Measurements from ENCODE around the gene SCLY. TPM values are rescaled to one million over a fixed set of nuclear protein-coding genes. Genes with fewer than 3 reads are reported as not detected.

Gene SCLY
- total and polyA plus RNA-seq, 4 donors = 13.9 to 27.0 (median 19.3) TPM

DNA sequence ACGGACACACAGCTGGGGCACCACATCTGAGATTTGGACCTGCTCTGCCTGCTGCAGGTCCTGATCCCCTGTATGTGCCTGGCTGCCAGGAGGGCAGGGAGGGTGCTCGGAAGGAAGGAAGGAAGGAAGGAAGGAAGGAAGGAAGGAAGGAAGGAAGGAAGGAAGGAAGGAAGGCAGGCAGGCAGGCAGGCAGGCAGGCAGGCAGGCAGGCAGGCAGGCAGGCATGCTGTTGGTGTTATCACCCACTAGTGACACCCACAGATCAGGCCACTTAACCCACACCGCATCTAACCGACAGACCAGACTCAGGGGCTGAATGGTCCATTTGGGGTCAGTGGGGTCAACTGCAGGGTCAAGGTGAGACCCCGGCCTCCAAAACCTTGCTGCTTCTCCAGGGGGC lies 83.5 kb downstream of the SCLY start:
- Histone ChIP-seq H3K36me3 (ENCODE audit: control insufficient read depth, insufficient read depth, low read length) (peaks cover 3% of the 10 kb centered on the region), H3K27me3 (ENCODE audit: control insufficient read depth, insufficient read depth, low read length) (no peaks in the 10 kb centered on the region), H3K4me3 (ENCODE audit: low read depth, low read length) (no peak overlapping the region), H3K27ac (ENCODE audit: low read depth, low read length) (no peak overlapping the region), H3K4me1 (ENCODE audit: control insufficient read depth, insufficient read depth, low read length) (peaks cover 6% of the 10 kb centered on the region), H3K9me3 (ENCODE audit: control insufficient read depth, insufficient read depth, low read length) (no peaks in the 10 kb centered on the region)
- WGBS (ENCODE audit: insufficient coverage) = 90% methylated on average over 3 of the region's 5 CpGs
- DNase-seq (ENCODE audit: low read depth in 4 of 6, low spot score in 6 of 6) = no peak

DNA sequence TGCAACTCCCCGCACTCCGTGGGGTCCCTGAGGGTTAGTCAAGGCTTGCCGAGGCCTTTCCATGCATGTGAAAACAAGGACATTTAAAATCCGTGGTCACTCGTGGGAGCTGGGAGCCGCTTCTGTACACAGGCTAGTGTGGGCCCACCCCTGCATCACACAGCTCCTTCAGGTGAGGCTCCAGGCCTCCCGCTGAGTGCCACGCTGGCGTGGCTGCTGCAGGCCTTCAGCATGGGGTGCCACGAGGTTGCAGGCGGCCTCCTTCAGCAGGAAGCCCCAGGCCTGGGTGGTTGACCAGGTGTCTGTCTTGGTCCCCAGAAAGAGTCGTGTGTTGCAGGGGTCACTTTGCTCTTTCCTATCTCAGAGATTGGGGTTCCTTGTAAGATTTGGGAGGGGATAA lies 84.2 kb downstream of the SCLY start:
- Histone ChIP-seq H3K27me3 (ENCODE audit: control insufficient read depth, insufficient read depth, low read length) (no peaks in the 10 kb centered on the region), H3K9me3 (ENCODE audit: control insufficient read depth, insufficient read depth, low read length) (no peaks in the 10 kb centered on the region), H3K4me1 (ENCODE audit: control insufficient read depth, insufficient read depth, low read length) (peaks cover 6% of the 10 kb centered on the region), H3K27ac (ENCODE audit: low read depth, low read length) (no peak overlapping the region), H3K36me3 (ENCODE audit: control insufficient read depth, insufficient read depth, low read length) (peaks cover 3% of the 10 kb centered on the region), H3K4me3 (ENCODE audit: low read depth, low read length) (no peak overlapping the region)
- DNase-seq (ENCODE audit: low read depth in 4 of 6, low spot score in 6 of 6) = no peak
- 88% methylated on average over 11 of the region's 12 CpGs for WGBS (ENCODE audit: insufficient coverage)

DNA sequence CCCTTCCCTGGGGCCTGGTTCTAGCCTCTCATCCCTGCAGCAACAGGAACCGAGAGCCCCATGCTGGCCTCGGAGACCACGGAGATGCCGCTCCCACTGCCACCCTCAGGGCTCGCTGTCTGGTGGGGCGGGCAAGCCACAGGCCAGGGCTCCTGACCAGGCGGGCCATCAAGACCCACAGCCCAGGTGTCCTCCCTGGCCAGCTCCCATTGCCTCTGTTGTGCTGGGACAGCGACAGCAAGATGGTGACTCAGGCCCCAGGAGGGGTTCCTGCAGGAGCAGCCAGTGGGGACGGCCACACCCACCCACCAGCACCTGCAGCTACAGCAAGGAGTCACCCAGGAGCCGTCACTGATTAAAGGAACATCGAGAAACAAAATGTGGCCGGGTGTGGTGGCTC lies 85.0 kb downstream of the SCLY start:
- DNase-seq (ENCODE audit: low read depth in 4 of 6, low spot score in 6 of 6) = no peak
- Histone ChIP-seq H3K9me3 (ENCODE audit: control insufficient read depth, insufficient read depth, low read length) (no peaks in the 10 kb centered on the region), H3K36me3 (ENCODE audit: control insufficient read depth, insufficient read depth, low read length) (peaks cover 1% of the 10 kb centered on the region), H3K4me1 (ENCODE audit: control insufficient read depth, insufficient read depth, low read length) (peaks cover 6% of the 10 kb centered on the region), H3K27ac (ENCODE audit: low read depth, low read length) (no peak overlapping the region), H3K4me3 (ENCODE audit: low read depth, low read length) (no peak overlapping the region), H3K27me3 (ENCODE audit: control insufficient read depth, insufficient read depth, low read length) (no peaks in the 10 kb centered on the region)
- WGBS (ENCODE audit: insufficient coverage) = 81% methylated on average over 12 of the region's 12 CpGs

DNA sequence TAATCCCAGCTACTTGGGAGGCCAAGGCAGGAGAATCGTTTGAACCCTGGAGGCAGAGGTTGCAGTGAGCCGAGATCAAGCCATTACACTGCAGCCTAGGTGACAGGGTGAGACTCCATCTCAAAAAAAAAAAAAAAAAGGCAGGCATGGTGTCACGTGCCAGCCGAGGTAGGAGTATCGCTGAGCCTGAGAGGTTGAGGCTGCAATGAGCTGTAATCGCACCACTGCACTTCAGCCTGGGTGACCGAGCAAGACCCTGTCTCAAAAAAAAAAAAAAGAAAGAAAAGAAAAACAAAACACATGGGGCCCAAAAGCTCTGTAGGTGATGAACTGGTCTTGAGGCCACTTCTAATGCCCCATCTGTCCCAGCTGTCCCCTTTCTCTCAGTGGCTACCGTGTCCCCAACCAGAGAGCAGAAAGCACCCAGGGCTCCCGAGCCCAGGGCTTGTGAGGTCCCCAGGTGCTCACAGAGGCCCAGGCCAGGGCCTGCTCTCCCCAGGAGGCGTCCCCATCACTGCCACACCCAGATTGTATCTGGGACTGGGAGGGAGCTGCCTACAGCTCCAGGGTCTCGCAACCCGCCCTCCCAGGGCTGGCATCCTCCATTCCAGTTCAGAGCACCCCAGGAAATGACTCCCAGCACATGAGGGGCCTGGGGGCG lies 86.2 kb downstream of the SCLY start:
- Histone ChIP-seq H3K9me3 (ENCODE audit: control insufficient read depth, insufficient read depth, low read length) (no peaks in the 10 kb centered on the region), H3K27me3 (ENCODE audit: control insufficient read depth, insufficient read depth, low read length) (no peaks in the 10 kb centered on the region), H3K4me1 (ENCODE audit: control insufficient read depth, insufficient read depth, low read length) (peaks cover 6% of the 10 kb centered on the region), H3K27ac (ENCODE audit: low read depth, low read length) (no peak overlapping the region), H3K36me3 (ENCODE audit: control insufficient read depth, insufficient read depth, low read length) (no peaks in the 10 kb centered on the region), H3K4me3 (ENCODE audit: low read depth, low read length) (no peak overlapping the region)
- WGBS (ENCODE audit: insufficient coverage) = 88% methylated on average over 9 of the region's 13 CpGs
- DNase-seq (ENCODE audit: low read depth in 4 of 6, low spot score in 6 of 6) = no peak

DNA sequence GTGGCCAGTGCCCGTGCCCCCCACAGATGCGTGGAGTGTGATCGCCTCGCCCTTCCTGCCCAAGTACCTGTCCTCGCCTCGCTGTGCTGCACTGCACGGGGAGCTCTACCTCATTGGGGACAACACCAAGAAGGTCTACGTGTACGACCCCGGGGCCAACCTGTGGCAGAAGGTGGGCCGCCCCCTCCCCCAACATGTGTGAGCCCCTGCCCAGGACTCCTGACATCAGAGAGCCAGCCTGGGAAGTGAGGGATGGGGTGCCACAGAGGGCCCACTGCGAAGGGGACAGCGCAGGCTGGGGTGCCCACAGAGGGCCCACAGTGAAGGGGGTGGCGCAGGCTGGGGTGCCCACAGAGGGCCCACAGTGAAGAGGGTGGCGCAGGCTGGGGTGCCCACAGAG lies 88.2 kb downstream of the SCLY start:
- WGBS (ENCODE audit: insufficient coverage) = 97% methylated on average over 14 of the region's 15 CpGs
- Histone ChIP-seq H3K4me3 (ENCODE audit: low read depth, low read length) (no peak overlapping the region), H3K27me3 (ENCODE audit: control insufficient read depth, insufficient read depth, low read length) (no peaks in the 10 kb centered on the region), H3K9me3 (ENCODE audit: control insufficient read depth, insufficient read depth, low read length) (no peaks in the 10 kb centered on the region), H3K4me1 (ENCODE audit: control insufficient read depth, insufficient read depth, low read length) (no peaks in the 10 kb centered on the region), H3K36me3 (ENCODE audit: control insufficient read depth, insufficient read depth, low read length) (no peaks in the 10 kb centered on the region), H3K27ac (ENCODE audit: low read depth, low read length) (no peak overlapping the region)
- DNase-seq (ENCODE audit: low read depth in 4 of 6, low spot score in 6 of 6) = no peak

Small RNA genes within 50 kb of the gene (small RNA-seq; reads per million reads assigned to genes)
- gene RNU6-1333P (ENCODE audit: low replicate concordance) = not detected

Other genes starting within 250 kb of the SCLY start
- 100 to 1,000 TPM in 1 of 2 donors, 10 to 100 TPM in 1; 36.6 to 115 TPM for gene RAMP1, start 201.4 kb upstream of the SCLY start, total RNA-seq
- gene RAMP1, start 201.4 kb upstream of the SCLY start, polyA plus RNA-seq (ENCODE audit: insufficient read length in 2 of 2) = 100 to 1,000 TPM; 126 to 131 TPM
- 10 to 100 TPM; 52.5 to 56.0 TPM for gene UBE2F, start 94.0 kb upstream of the SCLY start, total RNA-seq
- 10 to 100 TPM; 71.6 to 80.2 TPM for gene UBE2F, start 94.0 kb upstream of the SCLY start, polyA plus RNA-seq (ENCODE audit: insufficient read length in 2 of 2)
- 1 to 10 TPM in 1 of 2 donors, under 1 TPM in 1; 0.50 to 4.3 TPM for gene ESPNL, start 39.3 kb downstream of the SCLY start, total RNA-seq
- gene ESPNL, start 39.3 kb downstream of the SCLY start, polyA plus RNA-seq (ENCODE audit: insufficient read length in 2 of 2) = under 1 TPM; 0.43 to 0.90 TPM
- gene KLHL30, start 77.7 kb downstream of the SCLY start, total RNA-seq = under 1 TPM; 0.10 to 0.28 TPM
- gene KLHL30, start 77.7 kb downstream of the SCLY start, polyA plus RNA-seq (ENCODE audit: insufficient read length in 2 of 2) = under 1 TPM; 0.13 to 0.14 TPM
- gene ERFE, start 98.0 kb downstream of the SCLY start, total RNA-seq = 1 to 10 TPM in 1 of 2 donors, under 1 TPM in 1; 0.79 to 1.8 TPM
- 1 to 10 TPM; 2.4 to 2.9 TPM for gene ERFE, start 98.0 kb downstream of the SCLY start, polyA plus RNA-seq (ENCODE audit: insufficient read length in 2 of 2)
- 10 to 100 TPM; 29.4 to 38.9 TPM for gene ILKAP, start 142.7 kb downstream of the SCLY start, total RNA-seq
- gene ILKAP, start 142.7 kb downstream of the SCLY start, polyA plus RNA-seq (ENCODE audit: insufficient read length in 2 of 2) = 10 to 100 TPM; 48.0 to 65.8 TPM
- 10 to 100 TPM; 22.3 to 43.4 TPM for gene HES6, start 179.0 kb downstream of the SCLY start, total RNA-seq
- 100 to 1,000 TPM; 110 to 114 TPM for gene HES6, start 179.0 kb downstream of the SCLY start, polyA plus RNA-seq (ENCODE audit: insufficient read length in 2 of 2)
- 1 to 10 TPM; 5.5 to 9.1 TPM for gene PER2, start 227.6 kb downstream of the SCLY start, total RNA-seq
- gene PER2, start 227.6 kb downstream of the SCLY start, polyA plus RNA-seq (ENCODE audit: insufficient read length in 2 of 2) = 1 to 10 TPM; 9.5 to 9.9 TPM